WTC11 (cell line): ENCODE measurements around the gene AADAC.

ENCODE experiments used
- ATF1 ChIP-seq: sonication (generic); formaldehyde crosslinking; IDR thresholded peaks from 2 replicates; pipeline ENCODE4 v1.8.1; 2023; ENCODE audit warnings: mild to moderate bottlenecking, moderate library complexity, missing genetic modification reagents
- CDX4 ChIP-seq: fragments of 250-450 bp; sonication (Bioruptor Pico); IDR thresholded peaks from 2 replicates; pipeline ENCODE4 v1.9.0; 2021; ENCODE audit warnings: moderate library complexity, mild to moderate bottlenecking, inconsistent platforms, borderline replicate concordance
- CTCF ChIP-seq: fragments of 200-600 bp; IDR thresholded peaks from 2 replicates; pipeline ENCODE4 v1.8.0; 2022; ENCODE audit warnings: antibody characterized with exemption
- E2F1 ChIP-seq: sonication (generic); formaldehyde crosslinking; IDR thresholded peaks from 2 replicates; pipeline ENCODE4 v1.8.0; 2022; ENCODE audit warnings: mild to moderate bottlenecking, missing genetic modification reagents
- ELF4 ChIP-seq: sonication (generic); formaldehyde crosslinking; IDR thresholded peaks from 2 replicates; pipeline ENCODE4 v1.8.1; 2022; ENCODE audit warnings: low read depth, mild to moderate bottlenecking, moderate library complexity, missing genetic modification reagents
- EMX1 ChIP-seq: fragments of 250-450 bp; sonication (Bioruptor Pico); IDR thresholded peaks from 2 replicates; pipeline ENCODE4 v1.8.0; 2021; ENCODE audit warnings: mild to moderate bottlenecking
- ETV6 ChIP-seq: sonication (generic); formaldehyde crosslinking; IDR thresholded peaks from 2 replicates; pipeline ENCODE4 v1.8.1; 2022; ENCODE audit warnings: mild to moderate bottlenecking, missing genetic modification reagents
- MAX ChIP-seq: sonication (generic); formaldehyde crosslinking; IDR thresholded peaks from 2 replicates; pipeline ENCODE4 v1.8.0; 2022; ENCODE audit warnings: mild to moderate bottlenecking, missing genetic modification reagents
- NFE2L1 ChIP-seq: sonication (generic); formaldehyde crosslinking; IDR thresholded peaks from 2 replicates; pipeline ENCODE4 v1.8.1; 2023; ENCODE audit warnings: missing genetic modification reagents
- NR3C1 ChIP-seq: sonication (generic); formaldehyde crosslinking; conservative IDR thresholded peaks from 2 replicates; pipeline ENCODE4 v1.8.1; 2023; ENCODE audit warnings: low read depth, mild to moderate bottlenecking, missing genetic modification reagents
- SP1 ChIP-seq: sonication (generic); formaldehyde crosslinking; conservative IDR thresholded peaks from 2 replicates; pipeline ENCODE4 v1.8.1; 2022; ENCODE audit warnings: missing genetic modification reagents
- ZNF423 ChIP-seq: fragments of 250-450 bp; sonication (Bioruptor Pico); IDR thresholded peaks from 2 replicates; pipeline ENCODE4 v2.1.2; 2022; ENCODE audit warnings: mild to moderate bottlenecking, moderate library complexity

GRCh38 chr3:151811474-151811873 is 2.4 kb upstream of the AADAC start:
- TF ChIP-seq CTCF = no peak
- no peak for TF ChIP-seq EMX1 (CRISPR knock-in tag)
- TF ChIP-seq E2F1 = no peak
- TF ChIP-seq NFE2L1 (CRISPR knock-in tag) = no peak
- no peak for TF ChIP-seq ATF1 (CRISPR knock-in tag)
- no peak for TF ChIP-seq ETV6 (CRISPR knock-in tag)
- TF ChIP-seq NR3C1 = no peak
- no peak for TF ChIP-seq CDX4 (CRISPR knock-in tag)
- no peak for TF ChIP-seq ELF4 (CRISPR knock-in tag)
- TF ChIP-seq MAX = no peak
- no peak for TF ChIP-seq ZNF423 (CRISPR knock-in tag)
- TF ChIP-seq SP1 (CRISPR knock-in tag) = no peak
